Measurements from ENCODE around the gene PC.

DNA sequence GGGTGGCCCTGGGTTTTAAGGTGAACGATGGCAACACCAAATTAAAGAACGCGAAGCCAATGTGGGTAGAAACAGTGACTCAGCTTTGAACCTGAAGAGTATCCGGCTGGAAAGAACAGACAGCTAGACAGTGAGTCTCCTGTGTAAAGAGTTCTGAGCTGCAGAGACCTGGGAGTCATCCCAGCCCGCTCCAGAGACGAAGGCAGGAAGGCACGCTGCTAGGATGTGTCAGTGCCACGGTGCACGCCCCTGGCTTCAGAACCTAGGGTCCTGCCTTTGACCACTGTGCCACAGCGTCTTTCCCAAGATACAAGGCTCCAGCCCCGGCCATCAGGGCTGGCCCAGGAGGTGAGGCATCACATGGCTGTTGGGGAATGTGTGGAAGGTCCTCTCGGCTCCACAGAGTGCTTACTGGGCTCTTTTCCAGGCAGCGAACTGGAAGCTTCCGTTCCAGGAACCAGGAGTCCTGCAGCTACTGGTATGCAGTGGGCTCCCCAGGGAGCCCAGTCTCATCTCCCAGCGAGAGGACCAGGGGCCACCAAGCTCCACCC is 71.4 kb downstream of the PC start:
- TF ChIP-seq, protein P1, sequence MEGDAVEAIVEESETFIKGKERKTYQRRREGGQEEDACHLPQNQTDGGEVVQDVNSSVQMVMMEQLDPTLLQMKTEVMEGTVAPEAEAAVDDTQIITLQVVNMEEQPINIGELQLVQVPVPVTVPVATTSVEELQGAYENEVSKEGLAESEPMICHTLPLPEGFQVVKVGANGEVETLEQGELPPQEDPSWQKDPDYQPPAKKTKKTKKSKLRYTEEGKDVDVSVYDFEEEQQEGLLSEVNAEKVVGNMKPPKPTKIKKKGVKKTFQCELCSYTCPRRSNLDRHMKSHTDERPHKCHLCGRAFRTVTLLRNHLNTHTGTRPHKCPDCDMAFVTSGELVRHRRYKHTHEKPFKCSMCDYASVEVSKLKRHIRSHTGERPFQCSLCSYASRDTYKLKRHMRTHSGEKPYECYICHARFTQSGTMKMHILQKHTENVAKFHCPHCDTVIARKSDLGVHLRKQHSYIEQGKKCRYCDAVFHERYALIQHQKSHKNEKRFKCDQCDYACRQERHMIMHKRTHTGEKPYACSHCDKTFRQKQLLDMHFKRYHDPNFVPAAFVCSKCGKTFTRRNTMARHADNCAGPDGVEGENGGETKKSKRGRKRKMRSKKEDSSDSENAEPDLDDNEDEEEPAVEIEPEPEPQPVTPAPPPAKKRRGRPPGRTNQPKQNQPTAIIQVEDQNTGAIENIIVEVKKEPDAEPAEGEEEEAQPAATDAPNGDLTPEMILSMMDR (IDR thresholded peaks at IDR 0.05 in 8 of 11, conservative IDR thresholded peaks at IDR 0.05 in 3 of 11), result no peak
- TF ChIP-seq POLR2A (IDR thresholded peaks at IDR 0.05) (no peak), POLR2AphosphoS5 (IDR thresholded peaks at IDR 0.05) (no peak)
